Fibroblast of peridontal ligament (primary cell): ENCODE measurements around the gene UGCG.

ENCODE experiments used
- DNase-seq: peaks from one replicate; pipeline ENCODE4 v3.0.0-alpha.2; 2010; ENCODE audit errors: extremely low read depth

UGCG gene

GRCh38 chr9:111984086-111984802 lies 87.6 kb downstream of the UGCG start:
- DNase-seq = no peak
